Activated B cell treated with CpG ODN at 0.5 μM for 24 hours (primary cell): ENCODE measurements around the gene ANKMY1. TPM values are rescaled to one million over a fixed set of nuclear protein-coding genes. Genes with fewer than 3 reads are reported as not detected.

Experiments used
- ATAC-seq: fragments of 200-7000 bp; cut with Tn5 transposase; one replicate; pipeline ENCODE4 v1.10.0; 2021; ENCODE audit warnings: low read depth, mild to moderate bottlenecking, moderate library complexity
- CTCF ChIA-PET: fragments of 350-600 bp; sonication (Branson Sonifier 250); formaldehyde crosslinking; loops from one replicate; lab custom pipeline; 2021; ENCODE audit warnings: antibody characterized with exemption; lab: Charles Lee
- POLR2A ChIA-PET: fragments of 350-600 bp; sonication (Branson Sonifier 250); formaldehyde crosslinking; loops from one replicate; lab custom pipeline; 2021; ENCODE audit warnings: antibody characterized with exemption; lab: Charles Lee
- DNase-seq: peaks from one replicate; pipeline ENCODE4 v3.0.0; 2022
- H3K27ac Mint-ChIP-seq: one replicate; pipeline ENCODE4 v1.8.0; 2020; ENCODE audit warnings: mixed read lengths
- H3K27me3 Mint-ChIP-seq: one replicate; pipeline ENCODE4 v1.8.0; 2021; ENCODE audit warnings: mixed read lengths
- H3K36me3 Mint-ChIP-seq: one replicate; pipeline ENCODE4 v1.8.0; 2021; ENCODE audit warnings: low read depth, mixed read lengths
- H3K4me1 Mint-ChIP-seq: one replicate; pipeline ENCODE4 v1.8.0; 2021; ENCODE audit warnings: mixed read lengths
- H3K4me3 Mint-ChIP-seq: one replicate; pipeline ENCODE4 v1.8.0; 2020; ENCODE audit warnings: mild to moderate bottlenecking, mixed read lengths
- H3K9me3 Mint-ChIP-seq: one replicate; pipeline ENCODE4 v1.8.0; 2020; ENCODE audit warnings: mixed read lengths
- CTCF ChIP-seq: fragments of 200-600 bp; IDR thresholded peaks from one replicate; pipeline ENCODE4 v1.8.0; 2022; ENCODE audit warnings: antibody characterized with exemption, mild to moderate bottlenecking
- intact Hi-C: fragments of 100-400 bp; cut with micrococcal nuclease; formaldehyde crosslinking; loops from one replicate; pipeline ENCODE4 v1.15.1; 2024
- total RNA-seq: library from RNA; stranded (reverse); gene quantifications from 2 replicates; pipeline ENCODE4 v1.2.3, GENCODE V29; 2022

The ANKMY1 gene
- total RNA-seq, 1 donor from 2014 or later = 40.4 TPM

GRCh38 chr2:240567872-240568677 lies 10.3 kb upstream of the ANKMY1 start, which contains the start of gene RNPEPL1:
TSS of gene RNPEPL1 (plus strand) at chr2:240568484. CDS start at chr2:240568587, 103 bp downstream.
- ChIA-PET POLR2A (interaction anchor here (1.3 to 12.0 kb wide), 2 partner anchors 7 to 19 kb away, joined by 7 to 536 read pairs; partner anchors contain the start of gene CAPN10), CTCF (interaction anchor here (1.0 to 2.9 kb wide), 5 partner anchors 11 to 54 kb away, joined by 3 to 52 read pairs (median 10); partner anchors contain the start of gene CAPN10)
- peak within 1 kb of the TSS; percentile 85 for H3K4me3 Mint-ChIP-seq
- no peaks in the 10 kb centered on the region for H3K27me3 Mint-ChIP-seq
- intact Hi-C loops = loop anchor here (1.0 to 10.0 kb wide), 8 partner anchors 8 to 1314 kb away; partner anchors contain the start of genes D2HGDH, DUSP28, HDAC4 and MTERF4
- H3K9me3 Mint-ChIP-seq = no peaks in the 10 kb centered on the region
- H3K27ac Mint-ChIP-seq = peak within 1 kb of the TSS; percentile 83
- peaks cover 70% of the 10 kb centered on the region for H3K4me1 Mint-ChIP-seq
- H3K36me3 Mint-ChIP-seq = peaks cover 21% of the 10 kb centered on the region
- DNase-seq = peak; percentile 63
- TF ChIP-seq CTCF = no peak
- ATAC-seq = peak; percentile 31

- DNase-seq (no peak), ATAC-seq (no peak)
- intact Hi-C loops = loop anchor here (5.0 to 10.0 kb wide), 7 partner anchors 537 to 1315 kb away; partner anchors contain the start of genes D2HGDH, HDAC4, MTERF4 and STK25
- Mint-ChIP-seq H3K4me1 (peaks cover 77% of the 10 kb centered on the region), H3K4me3 (peak overlapping the region; percentile 82), H3K27me3 (no peaks in the 10 kb centered on the region), H3K27ac (peak overlapping the region; percentile 83), H3K36me3 (peaks cover 28% of the 10 kb centered on the region), H3K9me3 (no peaks in the 10 kb centered on the region)
- TF ChIP-seq CTCF = no peak
- ChIA-PET POLR2A (interaction anchor here (0.6 to 12.0 kb wide), 4 partner anchors 10 to 1397 kb away, joined by 3 to 536 read pairs (median 9); partner anchors contain the start of gene CAPN10), CTCF (interaction anchor here (1.8 to 2.9 kb wide), 3 partner anchors 13 to 53 kb away, joined by 15 to 52 read pairs (median 22); partner anchors contain the start of gene CAPN10)
Observed at GRCh38 chr2:240567137-240567871, 9.5 kb upstream of the ANKMY1 start.

- ATAC-seq (peak; percentile 65), DNase-seq (peak; percentile 85)
- CTCF ChIA-PET = interaction anchor here (0.8 to 2.9 kb wide), 5 partner anchors 9 to 52 kb away, joined by 3 to 52 read pairs (median 15); partner anchors contain the start of genes ANKMY1 and CAPN10
- H3K27ac Mint-ChIP-seq = peak overlapping the region; percentile 96
- POLR2A ChIA-PET = interaction anchor here (0.6 to 12.0 kb wide), 16 partner anchors 10 to 1398 kb away, joined by 3 to 536 read pairs (median 4); partner anchors contain the start of genes ANKMY1, CAPN10, HDLBP and NDUFA10
- H3K36me3 Mint-ChIP-seq = peaks cover 29% of the 10 kb centered on the region
- peak; percentile 56 for TF ChIP-seq CTCF
- H3K27me3 Mint-ChIP-seq = no peaks in the 10 kb centered on the region
- intact Hi-C loops = loop anchor here (1.0 to 10.0 kb wide), 10 partner anchors 131 to 1316 kb away; partner anchors contain the start of genes D2HGDH, GPC1, HDAC4 and HDLBP
- H3K4me3 Mint-ChIP-seq = peak overlapping the region; percentile 88
- H3K9me3 Mint-ChIP-seq = no peaks in the 10 kb centered on the region
- H3K4me1 Mint-ChIP-seq = peaks cover 85% of the 10 kb centered on the region
Observed at GRCh38 chr2:240566203-240567136, 8.7 kb upstream of the ANKMY1 start.
